CD4-positive, alpha-beta T cell treated with Interferon gamma for 1 hour (primary cell): ENCODE data around the gene MLYCD.
"Not testable (repeated sequence)": the region's sequence is repeated elsewhere in the genome, so short reads cannot be mapped to it uniquely, and the experiment has no call there.

Experiments used
- DNase-seq: peaks from one replicate; pipeline ENCODE4 v3.0.0-alpha.2; 2020

The MLYCD gene

DNA sequence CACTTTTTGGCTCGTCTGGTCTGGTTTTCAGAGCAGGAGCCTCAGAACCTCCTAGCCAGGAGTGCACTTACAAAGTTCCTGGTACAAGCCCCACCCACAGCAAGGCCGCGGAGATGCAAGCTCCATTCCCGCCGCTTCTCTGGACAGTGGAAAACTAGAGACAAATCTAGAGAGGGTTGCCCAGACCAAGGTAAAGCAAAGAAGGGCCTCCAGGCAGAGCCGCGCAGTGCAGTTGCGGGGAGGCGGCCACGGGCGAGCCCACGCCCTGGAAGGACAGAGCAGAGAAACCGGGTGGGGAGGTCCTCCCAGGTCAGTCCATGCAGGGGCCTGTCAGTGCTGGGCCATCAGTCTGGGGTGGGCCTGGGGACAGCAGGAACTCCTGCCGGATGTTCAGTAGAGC lies 43.2 kb downstream of the MLYCD start:
- no peak for DNase-seq

- DNase-seq: no peak
Measured at GRCh38 chr16:83942815-83943515, 44.0 kb downstream of the MLYCD start.

DNA sequence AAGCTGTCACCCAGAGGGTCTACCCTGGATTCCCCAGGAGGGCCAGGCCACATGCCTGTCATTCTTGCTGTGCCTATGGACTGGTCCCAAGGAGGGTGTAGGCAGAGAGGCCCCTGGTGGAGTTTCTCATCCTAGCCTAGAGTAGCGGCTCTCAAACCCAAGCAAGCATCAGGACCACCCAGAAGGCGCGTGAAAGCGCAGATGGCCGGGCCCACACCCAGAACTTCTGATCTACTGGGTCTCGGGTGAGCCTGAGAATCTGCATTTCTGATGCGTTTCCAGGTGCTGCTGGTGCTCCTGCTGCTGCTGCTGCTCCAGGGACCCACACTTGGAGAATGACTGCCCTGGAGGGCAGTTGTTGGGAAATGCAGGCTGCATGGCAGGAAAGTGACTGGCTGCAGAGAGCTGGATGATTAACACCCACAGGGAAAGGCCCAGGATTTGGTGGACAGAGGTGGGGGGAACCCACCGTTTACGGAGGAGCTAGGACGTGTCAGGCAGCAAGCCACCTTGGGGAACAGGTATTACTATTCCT lies 44.7 kb downstream of the MLYCD start:
- no peak for DNase-seq

DNA sequence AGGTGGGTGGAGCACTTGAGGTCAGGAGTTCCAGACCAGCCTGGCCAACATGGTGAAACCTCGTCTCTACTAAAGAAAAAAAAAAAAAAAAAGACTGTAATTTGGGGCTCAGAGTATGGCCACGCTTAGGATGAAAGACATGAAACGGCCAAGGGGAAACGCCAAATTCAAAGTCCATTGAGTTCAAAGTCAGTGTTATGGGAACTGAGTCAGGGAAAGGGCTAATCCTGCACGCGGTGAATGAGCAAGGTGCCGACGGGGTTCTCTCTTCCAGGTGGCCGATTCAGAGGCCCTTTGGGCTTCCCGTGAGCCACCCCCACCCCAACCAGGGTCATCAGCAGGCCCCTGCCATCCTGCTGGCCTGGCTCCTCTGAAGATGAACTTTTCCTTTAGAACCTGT lies 46.7 kb downstream of the MLYCD start:
- DNase-seq: no peak

GRCh38 chr16:83946154-83946780 lies 47.4 kb downstream of the MLYCD start:
- DNase-seq: no peak

DNA sequence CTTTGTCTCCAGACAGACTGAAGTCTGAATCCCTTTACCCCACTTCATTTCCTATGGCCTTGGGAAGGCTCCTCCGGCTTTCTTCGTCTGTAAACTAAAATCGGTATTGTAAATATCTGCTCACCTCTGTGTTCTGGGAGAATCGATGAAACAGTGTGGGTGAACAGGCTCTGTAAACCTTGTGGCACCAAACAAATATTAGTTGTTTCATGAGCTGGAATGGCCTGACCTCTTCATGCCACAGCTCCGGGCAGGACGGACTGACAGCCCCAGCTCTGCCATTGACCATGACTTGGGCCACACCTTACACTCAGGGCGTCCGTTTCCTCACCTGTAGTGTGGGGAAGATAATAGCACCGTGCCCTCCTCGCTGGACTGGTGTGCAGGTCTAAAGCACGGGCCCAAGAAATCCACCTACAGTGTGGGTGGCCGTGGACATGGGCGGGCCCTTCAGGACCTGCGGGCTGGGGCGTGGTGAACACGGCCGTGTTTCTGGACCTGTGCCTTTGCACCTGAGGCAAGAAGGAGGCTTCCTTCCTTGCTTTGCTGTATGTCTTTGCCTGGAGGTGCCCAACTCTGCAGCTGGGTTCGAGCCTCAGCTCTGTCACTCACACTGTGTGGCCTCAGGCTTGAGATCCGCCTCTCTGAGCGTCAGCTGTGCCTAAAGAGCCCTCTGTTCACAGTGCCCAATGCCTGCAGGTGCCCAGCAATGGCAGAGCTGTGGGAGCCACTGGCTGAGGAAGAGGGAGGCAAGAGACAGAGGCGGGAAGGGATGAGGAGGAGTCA lies 48.1 kb downstream of the MLYCD start:
- no peak for DNase-seq

DNA sequence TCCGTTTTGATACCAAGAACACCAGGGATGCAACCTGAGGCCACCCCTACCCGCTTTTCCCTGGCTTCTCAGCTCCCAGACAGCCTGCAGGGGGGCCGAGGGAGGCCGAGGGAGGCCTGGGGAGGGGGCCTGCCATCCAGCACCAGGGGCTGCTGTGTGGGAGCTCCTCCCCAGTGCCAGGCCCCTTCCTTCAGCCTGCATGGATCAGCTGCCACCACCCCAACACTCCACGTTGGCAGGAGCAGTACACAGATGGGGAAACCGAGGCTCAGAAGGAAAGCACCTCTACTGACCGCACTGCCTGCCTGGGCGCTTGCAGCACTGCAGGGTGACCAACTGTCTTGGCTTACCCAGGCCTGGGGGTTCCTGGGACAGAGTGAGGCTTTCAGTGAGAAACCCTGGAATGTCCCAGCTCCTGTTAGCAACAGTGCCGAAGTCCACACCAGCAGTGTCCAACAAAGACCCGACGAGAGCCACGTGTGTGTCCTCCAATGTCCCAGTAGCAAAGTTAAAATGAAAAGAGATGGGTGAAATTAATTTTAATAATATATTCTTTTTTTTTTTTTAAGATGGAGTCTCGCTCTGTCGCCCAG lies 48.8 kb downstream of the MLYCD start:
- DNase-seq: no peak

DNA sequence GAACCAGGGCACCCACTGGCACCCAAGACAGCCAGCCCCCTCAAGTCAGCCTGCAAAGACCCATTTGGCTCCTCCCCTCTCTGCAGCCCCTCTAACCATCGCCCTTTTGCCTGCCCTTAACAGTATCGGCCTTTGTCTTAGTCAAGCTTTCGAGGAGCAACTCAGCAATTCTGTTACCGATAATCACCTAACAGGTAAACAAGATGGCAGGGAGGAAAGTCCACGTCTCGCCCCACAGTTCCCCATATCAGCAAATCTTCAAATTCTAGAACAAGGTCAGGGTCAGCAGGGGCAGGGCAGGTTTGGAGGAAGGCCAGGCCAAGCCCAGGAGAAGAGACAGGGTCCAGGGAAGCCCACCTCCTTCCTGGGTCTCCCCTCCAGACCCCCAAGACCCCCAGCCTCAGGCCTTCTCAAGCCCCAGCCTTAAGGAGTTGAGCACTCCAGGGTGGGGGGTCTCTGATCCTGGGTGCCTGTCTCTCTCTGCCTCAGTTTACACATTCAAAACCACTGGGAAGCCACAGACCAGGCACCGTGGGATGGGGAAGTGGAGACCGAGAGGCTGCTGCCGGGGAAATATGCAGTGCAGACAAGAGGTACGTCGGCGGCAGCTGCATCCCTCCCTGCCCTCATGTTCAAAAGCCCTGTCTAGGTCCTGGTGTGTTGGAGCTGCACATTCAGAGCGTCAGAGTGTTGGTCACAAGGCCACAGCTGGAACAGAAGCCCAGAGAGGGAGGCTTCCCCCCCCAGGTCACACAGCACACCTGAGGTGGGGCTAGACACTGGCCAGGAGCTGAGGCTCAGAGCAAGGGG lies 50.2 kb downstream of the MLYCD start:
- DNase-seq: no peak

- no peak for DNase-seq
Measured at GRCh38 chr16:83949724-83950001, 50.7 kb downstream of the MLYCD start.

DNA sequence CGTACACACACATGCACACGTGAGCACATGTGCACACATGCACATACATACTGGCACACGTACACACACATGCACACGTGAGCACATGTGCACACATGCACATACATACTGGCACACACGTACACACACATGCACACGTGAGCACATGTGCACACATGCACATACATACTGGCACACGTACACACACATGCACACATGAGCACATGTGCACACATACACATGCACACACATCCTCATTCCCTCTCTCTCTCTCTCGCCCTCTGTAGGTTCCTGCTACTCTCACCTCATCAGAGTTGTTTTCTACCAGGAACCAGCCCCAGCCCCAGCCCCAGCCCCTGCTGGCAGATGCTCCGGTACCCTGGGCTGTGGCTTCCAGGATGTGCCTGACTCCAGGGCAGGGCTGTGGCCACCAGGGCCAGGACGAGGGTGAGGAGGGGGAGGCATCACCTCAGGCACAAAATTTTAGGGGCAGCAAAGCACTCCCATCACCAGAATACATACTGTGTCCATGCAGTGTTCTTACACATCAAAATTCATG lies 52.0 kb downstream of the MLYCD start:
- DNase-seq: not testable (repeated sequence)

- DNase-seq: no peak
Measured at GRCh38 chr16:83951544-83951943, 52.6 kb downstream of the MLYCD start.

DNA sequence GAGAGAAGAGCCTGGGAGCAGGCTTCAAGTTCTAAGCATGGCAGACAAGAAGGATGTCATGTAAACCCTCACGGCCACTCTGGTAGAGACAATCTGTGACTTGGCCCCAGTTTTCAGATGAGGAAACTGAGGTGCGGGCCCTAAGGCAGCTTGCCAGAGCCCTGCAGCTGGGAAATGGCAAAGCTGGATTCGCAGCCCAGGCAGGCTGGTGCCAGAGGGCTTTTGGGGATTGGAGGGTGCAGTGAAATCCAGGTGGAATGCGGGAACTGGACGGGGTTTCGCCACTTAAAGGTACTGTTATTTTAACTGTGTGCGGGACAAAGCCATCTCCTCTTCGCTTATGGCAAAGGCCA lies 53.6 kb downstream of the MLYCD start:
- no peak for DNase-seq

DNA sequence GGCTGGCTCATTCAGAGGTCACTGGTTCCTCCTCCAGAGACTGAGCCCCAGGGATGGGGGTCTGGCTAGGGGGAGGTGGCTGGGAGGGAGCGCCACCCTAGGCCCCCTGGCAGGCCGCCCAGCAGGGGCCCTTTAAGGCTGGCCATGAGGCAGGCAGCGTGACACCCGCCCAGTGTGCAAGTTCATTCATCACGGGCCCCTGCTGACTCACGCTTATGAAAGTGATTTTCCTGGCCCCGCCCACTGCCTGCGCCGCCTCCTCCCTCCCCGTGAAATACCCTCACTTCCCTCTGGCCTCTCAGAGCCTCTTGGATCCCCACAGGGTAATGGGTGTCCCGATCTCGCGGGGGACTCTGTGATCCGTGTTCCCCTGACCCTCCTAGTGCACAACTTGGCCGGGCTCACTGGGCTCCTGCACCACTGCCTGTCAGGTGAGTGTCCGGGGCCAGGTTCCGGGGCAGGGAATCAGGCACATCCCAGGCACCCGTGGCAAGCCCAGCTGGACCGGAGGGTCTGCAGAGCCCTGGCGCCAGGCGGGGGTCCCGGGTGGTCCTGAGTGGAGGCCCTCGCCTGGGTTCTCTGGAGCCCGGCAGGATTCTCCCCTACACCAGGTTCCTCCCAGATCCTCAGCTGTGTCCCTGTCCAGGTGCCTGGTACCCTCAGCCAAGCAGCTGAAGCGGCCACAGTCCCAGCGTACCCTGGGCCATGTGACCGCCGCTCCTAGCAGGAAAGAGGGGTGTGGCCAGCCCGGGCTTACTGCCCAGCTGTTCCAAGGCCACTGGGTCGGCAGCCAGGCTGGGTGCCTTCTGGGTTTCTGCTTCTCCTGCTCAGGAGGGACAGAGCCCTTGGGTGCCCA lies 54.3 kb downstream of the MLYCD start, which contains the start of gene OSGIN1:
Gene OSGIN1, plus strand, starts transcription at position 301 of the 856 bp plus-strand sequence. CDS start 4,432 bp downstream, outside the sequence.
- DNase-seq: peak; percentile 71

- no peak for DNase-seq
Measured at GRCh38 chr16:83953796-83954576, 55.1 kb downstream of the MLYCD start.

- DNase-seq: peak; percentile 42
Measured at GRCh38 chr16:83954577-83955016, 55.7 kb downstream of the MLYCD start.

DNA sequence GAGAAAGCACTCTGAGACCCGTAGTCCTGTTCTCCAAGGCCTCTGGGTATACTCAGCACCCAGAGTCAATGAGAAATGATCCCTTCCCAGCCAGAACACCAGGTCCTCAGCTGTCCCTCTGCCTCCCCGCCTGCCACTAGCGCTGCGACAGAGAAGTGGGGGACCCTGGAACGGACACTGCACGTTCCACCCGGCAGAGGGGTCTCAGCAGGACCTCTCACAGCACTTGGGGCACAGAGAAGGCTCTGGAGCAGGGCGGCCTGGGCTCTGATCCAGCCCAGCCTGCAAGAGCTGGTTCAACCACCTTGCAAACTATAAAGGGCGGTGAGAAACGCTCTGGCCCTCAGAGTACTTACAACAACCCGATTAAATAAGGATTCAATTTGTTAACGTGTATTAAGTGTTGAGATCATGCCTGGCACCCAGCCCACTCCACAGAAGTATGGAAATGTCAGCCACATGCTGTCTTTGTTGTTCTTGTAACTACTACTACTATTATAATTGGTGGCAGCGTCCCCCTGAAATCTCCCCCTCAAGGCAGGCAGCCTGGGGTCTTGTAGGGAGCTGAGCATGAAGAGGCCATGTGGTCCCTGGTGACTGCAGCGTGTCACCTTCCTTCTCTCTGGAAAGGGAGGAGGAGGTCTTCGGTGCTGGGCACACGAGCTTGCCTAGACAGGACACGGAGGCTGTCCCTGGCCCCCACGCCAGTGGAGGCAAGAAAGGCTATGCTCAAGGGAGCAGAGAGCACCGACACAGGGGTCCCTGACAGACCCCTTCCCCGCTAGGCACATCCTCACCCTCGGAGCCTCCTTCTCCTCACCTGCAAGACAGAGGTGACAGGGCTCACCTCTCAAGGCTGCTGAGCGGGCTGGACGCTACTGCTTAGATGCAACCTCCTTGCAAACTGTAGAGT lies 56.6 kb downstream of the MLYCD start:
- no peak for DNase-seq

GRCh38 chr16:83956336-83957289 lies 57.7 kb downstream of the MLYCD start:
- peak; percentile 64 for DNase-seq

DNA sequence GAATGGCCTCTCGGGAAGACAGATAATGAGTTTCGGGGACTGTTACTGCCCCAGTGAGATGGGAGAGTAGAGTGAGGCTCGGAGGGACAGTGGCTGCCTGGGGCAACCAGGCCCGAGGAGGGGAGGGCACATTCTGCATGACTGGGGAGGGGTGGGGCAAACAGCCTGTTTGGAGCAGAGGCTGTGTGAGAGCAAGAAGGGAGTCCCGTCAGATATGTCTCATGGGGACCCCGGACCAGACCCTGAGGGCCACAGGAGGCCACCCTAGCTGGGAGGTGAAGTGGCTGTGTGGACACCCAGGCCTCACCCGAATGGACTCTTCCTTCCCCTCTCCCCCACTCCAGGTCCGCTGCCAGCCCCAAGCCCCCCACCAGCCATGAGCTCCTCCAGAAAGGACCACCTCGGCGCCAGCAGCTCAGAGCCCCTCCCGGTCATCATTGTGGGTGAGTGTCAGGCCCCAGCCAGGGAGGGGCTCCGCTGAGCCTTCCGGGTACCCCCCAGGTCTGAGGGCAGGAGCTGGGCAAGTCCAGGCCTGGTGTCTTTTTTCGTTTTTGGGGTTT lies 58.5 kb downstream of the MLYCD start:
- no peak for DNase-seq
